Thyroid gland (tissue), 4 donors: ENCODE results near the gene AKAP6. TPM values are rescaled to one million over a fixed set of nuclear protein-coding genes. Genes with fewer than 3 reads are reported as not detected.
A peak's percentile ranks its signal among the peaks of the same experiment; 100 is the strongest.

Source experiments
- DNase-seq, 2 donors: peaks; one replicate each; pipeline ENCODE4 v3.0.0-alpha.2; 2019
- H3K27ac ChIP-seq, 3 donors: fragments of 200-600 bp; sonication (generic); 1 replicate in 2 of 3; 2 replicates in 1 of 3; pipeline ENCODE4 v1.5.1; 2016 to 2019; ENCODE audit warnings: mild to moderate bottlenecking in 1 of 3, moderate library complexity in 1 of 3
- H3K27me3 ChIP-seq: fragments of 200-600 bp; sonication (generic); one replicate; pipeline ENCODE4 v1.5.1; 2019
- H3K36me3 ChIP-seq, 2 donors: fragments of 200-600 bp; sonication (generic); one replicate each; pipeline ENCODE4 v1.5.1; 2016 to 2019
- H3K4me1 ChIP-seq, 2 donors: fragments of 200-600 bp; sonication (generic); one replicate each; pipeline ENCODE4 v1.5.1; 2017 to 2019
- H3K4me3 ChIP-seq, 3 donors: fragments of 200-600 bp; sonication (generic); replicated peaks in 1 of 3; 1 replicate in 2 of 3; 2 replicates in 1 of 3; pipeline ENCODE4 v1.5.1; 2016; ENCODE audit warnings: mild to moderate bottlenecking in 1 of 3
- H3K9me3 ChIP-seq: fragments of 200-600 bp; sonication (generic); one replicate; pipeline ENCODE4 v1.5.1; 2017
- POLR2A ChIP-seq, 2 donors: fragments of 450-650 bp; IDR thresholded peaks; one replicate each; pipeline ENCODE4 v1.6.1; 2017; ENCODE audit warnings: antibody characterized with exemption in 2 of 2, mild to moderate bottlenecking in 2 of 2, moderate library complexity in 1 of 2
- WGBS, 2 donors: methylation state at CpG; one replicate each; pipeline ENCODE4 v1.1.5; 2017; 5-methylcytosine and 5-hydroxymethylcytosine counted together
- intact Hi-C: fragments of 100-400 bp; cut with DNase I; formaldehyde crosslinking; loops from one replicate; pipeline ENCODE4 v1.15.1; 2023
- total RNA-seq, 4 donors: library from RNA; depleted of rRNA; stranded (reverse); fragments of >200 nt; gene quantifications; one replicate each; pipeline ENCODE4 v1.2.3, GENCODE V29; 2016
- TF ChIP-seq, protein P1 (sequence below), 6 experiments: fragments of 200-600 bp in 3 of 6; fragments of 450-650 bp in 3 of 6; sonication (generic) in 3 of 6; IDR thresholded peaks; one replicate each; pipeline ENCODE4 v1.5.1; 2016 to 2019; ENCODE audit warnings: antibody characterized with exemption in 6 of 6, mild to moderate bottlenecking in 2 of 6, inconsistent platforms in 1 of 6, moderate library complexity in 1 of 6

Gene AKAP6
- total RNA-seq, 4 donors from 2014 or later, result 13.0 to 34.5 (median 22.7) TPM

DNA sequence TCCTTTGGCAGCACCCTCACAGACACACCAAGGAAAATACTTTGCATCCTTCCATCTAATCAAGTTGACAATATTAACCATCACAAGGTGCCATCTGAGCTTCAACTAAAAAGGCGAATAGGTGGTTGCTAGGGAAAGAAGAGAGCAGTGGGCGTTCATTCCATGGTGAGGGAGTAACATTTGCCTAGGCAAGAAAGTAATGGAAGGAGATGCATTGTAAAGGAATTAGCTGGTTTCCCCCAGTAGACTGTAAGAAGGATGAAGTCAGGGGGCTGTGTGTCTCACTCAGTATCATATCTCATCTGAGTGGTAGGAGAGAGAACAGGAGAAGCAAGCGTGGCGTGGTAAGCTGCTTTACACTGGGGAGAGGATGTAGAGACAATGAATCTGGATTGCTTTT is 34.7 kb downstream of the AKAP6 start:
- H3K36me3 ChIP-seq, result no peaks in the 10 kb centered on the region
- H3K4me3 ChIP-seq, result no peak overlapping the region
- 92 to 95% methylated on average over 4 of the region's 4 CpGs for WGBS, 2 donors
- H3K4me1 ChIP-seq, result peaks cover 18 to 38% of the 10 kb centered on the region in 2 donors
- H3K27me3 ChIP-seq, result no peaks in the 10 kb centered on the region
- TF ChIP-seq, protein P1, sequence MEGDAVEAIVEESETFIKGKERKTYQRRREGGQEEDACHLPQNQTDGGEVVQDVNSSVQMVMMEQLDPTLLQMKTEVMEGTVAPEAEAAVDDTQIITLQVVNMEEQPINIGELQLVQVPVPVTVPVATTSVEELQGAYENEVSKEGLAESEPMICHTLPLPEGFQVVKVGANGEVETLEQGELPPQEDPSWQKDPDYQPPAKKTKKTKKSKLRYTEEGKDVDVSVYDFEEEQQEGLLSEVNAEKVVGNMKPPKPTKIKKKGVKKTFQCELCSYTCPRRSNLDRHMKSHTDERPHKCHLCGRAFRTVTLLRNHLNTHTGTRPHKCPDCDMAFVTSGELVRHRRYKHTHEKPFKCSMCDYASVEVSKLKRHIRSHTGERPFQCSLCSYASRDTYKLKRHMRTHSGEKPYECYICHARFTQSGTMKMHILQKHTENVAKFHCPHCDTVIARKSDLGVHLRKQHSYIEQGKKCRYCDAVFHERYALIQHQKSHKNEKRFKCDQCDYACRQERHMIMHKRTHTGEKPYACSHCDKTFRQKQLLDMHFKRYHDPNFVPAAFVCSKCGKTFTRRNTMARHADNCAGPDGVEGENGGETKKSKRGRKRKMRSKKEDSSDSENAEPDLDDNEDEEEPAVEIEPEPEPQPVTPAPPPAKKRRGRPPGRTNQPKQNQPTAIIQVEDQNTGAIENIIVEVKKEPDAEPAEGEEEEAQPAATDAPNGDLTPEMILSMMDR (IDR thresholded peaks at IDR 0.05), result no peak
- TF ChIP-seq POLR2A (IDR thresholded peaks at IDR 0.05), result no peak
- no peak overlapping the region for H3K27ac ChIP-seq
- no peaks in the 10 kb centered on the region for H3K9me3 ChIP-seq
- DNase-seq, result no peak
- intact Hi-C loops, result no loop called here

DNA sequence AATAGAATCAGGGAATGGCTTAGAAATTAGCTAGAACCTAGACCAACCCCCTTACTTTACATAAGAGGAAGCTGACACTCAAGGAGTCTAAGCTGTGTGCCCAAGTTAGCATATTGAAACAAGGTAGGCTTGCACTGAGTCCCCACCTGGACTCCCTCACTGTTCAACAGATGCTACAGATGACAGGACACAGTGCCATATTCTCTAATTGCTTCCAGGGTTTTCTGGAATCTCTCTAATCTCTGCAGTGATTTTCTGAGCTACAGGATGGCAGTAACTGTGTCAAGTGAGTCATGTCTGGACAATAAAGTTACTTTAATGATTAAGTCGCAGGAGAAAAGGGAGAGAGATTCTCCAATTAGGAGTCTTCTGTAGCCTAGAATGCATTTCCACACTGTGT is 35.8 kb downstream of the AKAP6 start:
- H3K36me3 ChIP-seq, result no peaks in the 10 kb centered on the region
- TF ChIP-seq, protein P1 (IDR thresholded peaks at IDR 0.05), result no peak
- TF ChIP-seq POLR2A (IDR thresholded peaks at IDR 0.05), result no peak
- peaks cover 18 to 38% of the 10 kb centered on the region in 2 donors for H3K4me1 ChIP-seq
- intact Hi-C loops, result no loop called here
- no peaks in the 10 kb centered on the region for H3K9me3 ChIP-seq
- WGBS, 2 donors, result 89 to 100% methylated on average over 1 of the region's 1 CpG
- DNase-seq, result no peak
- no peaks in the 10 kb centered on the region for H3K27me3 ChIP-seq
- H3K4me3 ChIP-seq, result no peak overlapping the region
- no peak overlapping the region for H3K27ac ChIP-seq

DNA sequence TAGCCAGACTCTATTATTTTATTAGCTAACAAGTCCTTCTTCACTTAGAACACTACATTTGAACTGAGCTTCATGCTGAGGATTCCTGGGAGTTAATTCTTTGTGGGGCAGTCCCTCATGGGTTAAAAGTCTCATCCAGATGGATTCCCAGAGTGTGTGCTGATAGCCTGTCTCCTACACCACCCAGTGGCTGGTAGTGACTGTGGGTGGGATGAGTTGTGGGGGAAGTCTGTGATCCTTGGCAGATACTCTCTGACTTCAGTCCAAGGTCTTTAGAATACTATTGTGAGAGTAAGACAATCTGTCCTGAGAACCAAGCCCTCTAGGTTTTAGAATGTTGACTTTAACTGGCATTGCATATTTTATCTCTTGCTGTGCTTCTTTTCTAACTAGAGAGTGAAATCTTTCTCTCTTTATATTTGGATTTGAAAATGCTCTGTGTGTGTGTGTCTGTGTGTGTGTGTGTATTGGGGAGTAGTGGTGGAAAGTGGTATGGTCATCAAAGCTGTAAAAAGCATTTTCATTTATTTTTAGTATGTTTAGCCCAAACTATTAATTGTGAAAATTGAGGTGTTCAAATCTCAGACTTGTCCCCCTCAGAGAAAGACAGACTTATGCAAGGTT is 37.3 kb downstream of the AKAP6 start:
- DNase-seq, result peak; percentile 10 to 18
- H3K36me3 ChIP-seq, result no peaks in the 10 kb centered on the region
- no peaks in the 10 kb centered on the region for H3K27me3 ChIP-seq
- intact Hi-C loops, result no loop called here
- no peaks in the 10 kb centered on the region for H3K9me3 ChIP-seq
- TF ChIP-seq, protein P1 (IDR thresholded peaks at IDR 0.05), result peak in 1 of 6 experiments; percentile 6
- no peak for TF ChIP-seq POLR2A (IDR thresholded peaks at IDR 0.05)
- no peak overlapping the region for H3K4me3 ChIP-seq
- H3K4me1 ChIP-seq, result peaks cover 18 to 37% of the 10 kb centered on the region in 2 donors
- peak overlapping the region in 1 of 3 donors; percentile 10 for H3K27ac ChIP-seq

DNA sequence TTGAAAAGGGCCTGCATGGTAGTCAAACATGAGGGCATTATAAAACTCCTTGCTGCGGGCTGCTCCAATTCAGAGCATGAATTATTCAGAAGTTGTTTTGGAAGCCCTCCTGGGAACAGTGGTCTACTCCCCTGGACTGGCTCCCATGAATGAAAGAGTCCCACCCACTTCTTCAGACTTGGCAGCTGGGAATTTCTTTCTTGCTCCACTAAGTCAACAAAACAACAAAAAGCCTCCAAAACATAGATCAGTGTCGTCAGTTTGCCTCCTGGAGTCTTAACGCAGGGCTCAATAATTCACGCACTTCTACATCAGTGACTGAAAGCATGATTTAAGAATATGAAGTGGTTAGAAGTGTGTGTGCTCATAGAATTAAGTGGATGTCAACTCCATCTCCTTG is 37.9 kb downstream of the AKAP6 start:
- TF ChIP-seq, protein P1 (IDR thresholded peaks at IDR 0.05), result no peak
- no peak for TF ChIP-seq POLR2A (IDR thresholded peaks at IDR 0.05)
- H3K4me3 ChIP-seq, result no peak overlapping the region
- 34 to 43% methylated on average over 4 of the region's 4 CpGs for WGBS, 2 donors
- peak overlapping the region in 1 of 3 donors; percentile 10 for H3K27ac ChIP-seq
- no peaks in the 10 kb centered on the region for H3K27me3 ChIP-seq
- peaks cover 18 to 31% of the 10 kb centered on the region in 2 donors for H3K4me1 ChIP-seq
- DNase-seq, result peak in 1 of 2 donors; percentile 6
- H3K36me3 ChIP-seq, result no peaks in the 10 kb centered on the region
- H3K9me3 ChIP-seq, result no peaks in the 10 kb centered on the region
- intact Hi-C loops, result no loop called here

DNA sequence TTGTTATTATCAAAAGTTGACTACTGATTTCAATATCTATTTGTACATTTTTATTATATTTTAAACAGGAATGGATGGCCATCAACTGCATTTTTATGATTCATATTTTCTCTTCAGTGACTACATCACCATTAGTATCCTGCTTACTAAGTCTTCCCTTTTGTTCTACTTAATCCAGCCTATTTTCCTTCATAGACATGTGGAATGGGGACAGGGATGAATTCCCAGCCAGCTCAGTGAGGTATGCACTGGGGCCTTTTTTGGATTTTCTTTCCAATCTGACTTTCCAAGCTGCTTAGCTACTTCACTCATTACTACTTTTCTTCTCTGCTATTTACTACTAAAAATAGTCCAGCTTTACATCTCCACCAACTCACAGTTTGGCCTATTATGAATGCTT is 38.4 kb downstream of the AKAP6 start:
- Histone ChIP-seq H3K36me3 (no peaks in the 10 kb centered on the region), H3K4me3 (no peak overlapping the region), H3K27ac (no peak overlapping the region), H3K4me1 (peaks cover 18 to 26% of the 10 kb centered on the region in 2 donors), H3K9me3 (no peaks in the 10 kb centered on the region), H3K27me3 (no peaks in the 10 kb centered on the region)
- no peak for DNase-seq
- intact Hi-C loops, result no loop called here
- TF ChIP-seq, protein P1 (IDR thresholded peaks at IDR 0.05), result no peak
- TF ChIP-seq POLR2A (IDR thresholded peaks at IDR 0.05), result no peak
